Measurements from ENCODE around the gene AMZ1. TPM values are rescaled to one million over a fixed set of nuclear protein-coding genes. Genes with fewer than 3 reads are reported as not detected.
"Not testable (repeated sequence)": the region's sequence is repeated elsewhere in the genome, so short reads cannot be mapped to it uniquely, and the experiment has no call there.

The AMZ1 gene
- polyA plus RNA-seq, 1 experiment = 0.43 TPM

DNA sequence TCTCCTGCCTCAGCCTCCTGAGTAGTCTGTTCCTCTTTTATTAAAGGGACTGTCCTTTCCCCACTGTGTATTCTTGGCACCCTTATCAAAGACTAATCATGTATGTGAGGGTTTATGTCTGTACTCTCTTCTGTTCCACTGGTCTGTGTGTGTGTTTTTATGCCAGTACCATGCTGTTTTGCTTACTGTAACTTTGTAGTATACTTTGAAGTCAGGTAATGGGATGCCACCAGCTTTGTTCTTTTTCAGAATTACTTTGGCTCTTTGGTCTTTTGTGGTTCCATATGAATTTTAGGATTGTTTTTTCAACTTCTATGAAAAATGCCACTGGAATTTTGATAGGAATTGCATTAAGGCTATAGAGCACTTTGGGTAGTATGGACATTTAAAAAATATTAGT lies 14.1 kb upstream of the AMZ1 start:
- H3K4me3 ChIP-seq (ENCODE audit: low read depth, low read length) = no peak overlapping the region
- no peak for DNase-seq (ENCODE audit: low read depth, low spot score)
- H3K9me3 ChIP-seq (ENCODE audit: control insufficient read depth, insufficient read depth, low read length) = peaks cover 12% of the 10 kb centered on the region
- TF ChIP-seq, protein P1, sequence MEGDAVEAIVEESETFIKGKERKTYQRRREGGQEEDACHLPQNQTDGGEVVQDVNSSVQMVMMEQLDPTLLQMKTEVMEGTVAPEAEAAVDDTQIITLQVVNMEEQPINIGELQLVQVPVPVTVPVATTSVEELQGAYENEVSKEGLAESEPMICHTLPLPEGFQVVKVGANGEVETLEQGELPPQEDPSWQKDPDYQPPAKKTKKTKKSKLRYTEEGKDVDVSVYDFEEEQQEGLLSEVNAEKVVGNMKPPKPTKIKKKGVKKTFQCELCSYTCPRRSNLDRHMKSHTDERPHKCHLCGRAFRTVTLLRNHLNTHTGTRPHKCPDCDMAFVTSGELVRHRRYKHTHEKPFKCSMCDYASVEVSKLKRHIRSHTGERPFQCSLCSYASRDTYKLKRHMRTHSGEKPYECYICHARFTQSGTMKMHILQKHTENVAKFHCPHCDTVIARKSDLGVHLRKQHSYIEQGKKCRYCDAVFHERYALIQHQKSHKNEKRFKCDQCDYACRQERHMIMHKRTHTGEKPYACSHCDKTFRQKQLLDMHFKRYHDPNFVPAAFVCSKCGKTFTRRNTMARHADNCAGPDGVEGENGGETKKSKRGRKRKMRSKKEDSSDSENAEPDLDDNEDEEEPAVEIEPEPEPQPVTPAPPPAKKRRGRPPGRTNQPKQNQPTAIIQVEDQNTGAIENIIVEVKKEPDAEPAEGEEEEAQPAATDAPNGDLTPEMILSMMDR (IDR thresholded peaks at IDR 0.05; ENCODE audit: low read depth, low read length) = no peak
- ChIA-PET POLR2A (no interaction called here), CTCF (interaction anchor here (1.6 kb wide), 1 partner anchor 223 kb away, joined by 8 read pairs; no protein-coding TSS in a partner anchor)
- no peak overlapping the region for H3K27ac ChIP-seq (ENCODE audit: low read depth, low read length)
- peaks cover 2% of the 10 kb centered on the region for H3K27me3 ChIP-seq (ENCODE audit: control insufficient read depth, insufficient read depth, low read length)

DNA sequence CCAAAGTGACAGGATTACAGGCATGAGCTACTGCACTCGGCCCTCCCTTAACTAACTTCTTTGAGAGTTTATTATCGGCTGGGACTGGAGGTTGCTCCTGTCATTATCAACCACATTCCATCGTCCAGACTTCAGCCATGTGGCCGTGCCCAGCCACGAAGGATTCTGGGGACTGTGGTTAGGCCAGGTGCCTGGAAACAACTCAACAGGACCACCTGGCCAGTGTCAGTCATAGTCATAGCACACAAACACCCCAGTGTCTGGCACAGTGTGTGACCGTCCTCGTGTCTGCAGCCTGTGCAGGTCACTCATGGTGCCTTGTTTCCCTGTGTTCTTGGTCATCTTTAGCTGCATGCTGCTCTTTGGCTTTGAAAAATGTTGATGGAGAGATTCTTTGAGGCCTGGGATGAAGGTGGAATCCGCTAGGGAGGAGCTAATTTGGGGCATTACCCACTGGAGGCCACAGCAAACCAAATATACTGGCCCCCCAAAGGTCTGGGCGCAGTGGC lies 12.7 kb upstream of the AMZ1 start:
- ChIA-PET CTCF (no interaction called here), POLR2A (interaction anchor here (0.6 kb wide), 1 partner anchor 139 kb away, joined by 3 read pairs; no protein-coding TSS in a partner anchor)
- Histone ChIP-seq H3K9me3 (ENCODE audit: control insufficient read depth, insufficient read depth, low read length) (peaks cover 12% of the 10 kb centered on the region), H3K27me3 (ENCODE audit: control insufficient read depth, insufficient read depth, low read length) (peaks cover 4% of the 10 kb centered on the region), H3K27ac (ENCODE audit: low read depth, low read length) (no peak overlapping the region), H3K4me3 (ENCODE audit: low read depth, low read length) (no peak overlapping the region)
- no peak for DNase-seq (ENCODE audit: low read depth, low spot score)
- TF ChIP-seq, protein P1 (IDR thresholded peaks at IDR 0.05; ENCODE audit: low read depth, low read length) = no peak

DNA sequence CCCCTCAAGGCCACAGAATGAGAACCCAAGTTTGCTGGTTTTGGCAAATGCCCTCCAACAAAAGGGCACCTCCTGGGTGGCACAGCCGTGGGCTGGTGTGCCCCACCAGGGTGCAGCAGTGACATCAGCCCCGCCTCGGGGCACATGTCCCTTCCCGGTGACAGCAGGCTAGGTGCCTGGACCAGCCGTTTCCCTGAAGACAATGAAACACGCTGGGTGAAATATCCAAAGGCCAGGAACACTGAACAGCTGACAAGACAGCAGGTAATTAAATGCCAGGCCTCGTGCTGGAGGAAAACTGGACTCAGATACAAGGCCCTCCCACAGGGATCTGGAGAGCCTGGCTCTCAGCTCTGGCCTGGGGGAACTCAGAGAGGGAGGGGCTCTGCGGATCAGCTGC lies 11.4 kb upstream of the AMZ1 start:
- CTCF ChIA-PET = not testable (repeated sequence)

DNA sequence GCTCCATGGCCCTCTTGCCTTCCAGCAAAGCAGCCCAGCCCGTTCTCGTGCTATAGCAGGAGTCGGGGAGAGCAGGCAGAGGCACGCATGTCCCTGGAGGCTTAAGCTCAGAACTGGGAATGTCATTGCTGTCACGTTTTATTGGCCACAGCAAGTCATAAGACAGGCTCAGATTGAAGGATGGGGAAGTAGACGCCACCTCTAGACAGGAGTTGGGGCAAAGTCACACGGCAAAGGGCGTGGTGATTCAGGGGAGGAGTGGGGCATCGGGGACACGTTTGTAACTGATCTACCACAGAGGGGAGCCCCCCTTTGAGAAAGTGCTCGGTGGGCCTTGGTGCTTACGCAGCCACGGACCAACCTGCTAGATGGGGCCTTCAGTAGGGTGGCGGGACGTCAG lies 9.5 kb upstream of the AMZ1 start:
- H3K27ac ChIP-seq (ENCODE audit: low read depth, low read length); POLR2A ChIA-PET; H3K4me3 ChIP-seq (ENCODE audit: low read depth, low read length); CTCF ChIA-PET; H3K27me3 ChIP-seq (ENCODE audit: control insufficient read depth, insufficient read depth, low read length); DNase-seq (ENCODE audit: low read depth, low spot score): not testable (repeated sequence)
- peaks cover 19% of the 10 kb centered on the region for H3K9me3 ChIP-seq (ENCODE audit: control insufficient read depth, insufficient read depth, low read length)

More for the DNA sequence above, 11.4 kb upstream of the AMZ1 start:
- H3K9me3 ChIP-seq (ENCODE audit: control insufficient read depth, insufficient read depth, low read length) = peaks cover 12% of the 10 kb centered on the region
- POLR2A ChIA-PET; H3K27me3 ChIP-seq (ENCODE audit: control insufficient read depth, insufficient read depth, low read length); DNase-seq (ENCODE audit: low read depth, low spot score); H3K27ac ChIP-seq (ENCODE audit: low read depth, low read length); H3K4me3 ChIP-seq (ENCODE audit: low read depth, low read length): not testable (repeated sequence)

DNA sequence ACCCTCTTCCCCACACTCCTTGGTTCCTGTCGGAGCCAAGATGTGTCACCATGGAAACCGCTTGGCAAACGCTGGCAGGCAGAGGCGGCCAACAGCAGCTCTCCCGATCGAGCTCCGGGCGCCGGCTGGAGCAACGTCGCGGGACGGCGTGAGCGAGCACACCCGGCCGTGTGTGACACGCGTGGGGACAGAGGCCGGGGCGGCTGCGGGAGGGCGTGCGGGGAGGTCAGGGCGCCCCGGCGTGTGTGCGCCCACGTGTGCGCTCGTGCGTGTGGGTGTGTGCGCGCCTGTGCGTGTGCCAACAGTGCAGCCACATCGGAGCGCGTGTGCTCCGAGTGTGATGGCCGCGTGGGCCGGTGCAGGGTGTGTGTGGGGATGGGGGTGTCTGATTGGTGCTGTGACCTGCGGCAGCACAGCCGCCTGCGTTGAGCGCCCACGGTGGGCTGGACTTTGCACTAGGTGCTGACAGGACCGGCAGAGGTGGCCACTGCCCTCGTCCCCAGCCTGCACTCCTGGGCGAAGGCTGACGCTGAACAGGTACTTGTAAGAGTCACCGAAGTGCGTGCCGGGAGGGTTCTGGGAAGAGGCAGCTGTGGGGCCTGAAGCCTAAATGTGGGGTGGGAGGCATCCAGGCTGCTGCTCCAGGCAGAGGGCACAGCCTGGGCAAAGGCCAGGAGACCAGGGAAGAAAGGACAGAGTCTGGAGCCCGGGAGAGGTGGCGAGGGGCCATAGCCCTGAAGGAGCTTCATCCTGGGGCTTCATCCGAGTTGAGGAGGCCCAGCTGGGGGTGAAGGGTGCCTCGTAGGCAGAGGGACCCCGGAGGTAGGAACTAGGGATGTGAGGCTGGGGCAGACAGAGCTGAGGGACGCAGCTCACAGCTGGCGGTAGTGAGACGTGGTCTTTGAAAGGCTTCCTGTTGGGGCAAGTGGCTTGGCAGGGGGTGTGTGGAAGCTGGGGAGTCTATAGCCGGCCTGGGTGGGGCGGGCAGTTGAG lies 8.6 kb upstream of the AMZ1 start:
- H3K9me3 ChIP-seq (ENCODE audit: control insufficient read depth, insufficient read depth, low read length) = peaks cover 17% of the 10 kb centered on the region
- H3K27ac ChIP-seq (ENCODE audit: low read depth, low read length); POLR2A ChIA-PET; DNase-seq (ENCODE audit: low read depth, low spot score); H3K4me3 ChIP-seq (ENCODE audit: low read depth, low read length); H3K27me3 ChIP-seq (ENCODE audit: control insufficient read depth, insufficient read depth, low read length): not testable (repeated sequence)
- CTCF ChIA-PET = interaction anchor here (0.9 to 2.0 kb wide), 5 partner anchors 31 to 228 kb away, joined by 3 to 15 read pairs (median 4); no protein-coding TSS in a partner anchor

- DNase-seq (ENCODE audit: low read depth, low spot score) = no peak
- H3K9me3 ChIP-seq (ENCODE audit: control insufficient read depth, insufficient read depth, low read length) = peaks cover 14% of the 10 kb centered on the region
- H3K27ac ChIP-seq (ENCODE audit: low read depth, low read length) = no peak overlapping the region
- ChIA-PET CTCF (interaction anchor here (0.9 to 2.3 kb wide), 6 partner anchors 9 to 229 kb away, joined by 3 to 16 read pairs (median 6); no protein-coding TSS in a partner anchor), POLR2A (no interaction called here)
- no peak overlapping the region for H3K4me3 ChIP-seq (ENCODE audit: low read depth, low read length)
- TF ChIP-seq, protein P1 (IDR thresholded peaks at IDR 0.05; ENCODE audit: low read depth, low read length) = no peak
- peaks cover 3% of the 10 kb centered on the region for H3K27me3 ChIP-seq (ENCODE audit: control insufficient read depth, insufficient read depth, low read length)
These were observed 7.7 kb upstream of the AMZ1 start for GRCh38 chr7:2680256-2680655.

All from AG04450 (cell line).